Liver (tissue), 2 donors: ENCODE measurements around the gene MCF2L2.

Experiments
- TF ChIP-seq, protein P1 (sequence below): IDR thresholded peaks from 2 replicates; pipeline ENCODE4 v1.6.1; 2016; ENCODE audit warnings: antibody characterized with exemption
- TF ChIP-seq, protein P2 (sequence below): fragments of 150-350 bp; IDR thresholded peaks from 2 replicates; pipeline ENCODE4 v1.5.1; 2017; ENCODE audit warnings: improper control_type of control experiment, low read depth, low read length; ENCODE audit not compliant: missing input control
- donor health status: healthy.

DNA sequence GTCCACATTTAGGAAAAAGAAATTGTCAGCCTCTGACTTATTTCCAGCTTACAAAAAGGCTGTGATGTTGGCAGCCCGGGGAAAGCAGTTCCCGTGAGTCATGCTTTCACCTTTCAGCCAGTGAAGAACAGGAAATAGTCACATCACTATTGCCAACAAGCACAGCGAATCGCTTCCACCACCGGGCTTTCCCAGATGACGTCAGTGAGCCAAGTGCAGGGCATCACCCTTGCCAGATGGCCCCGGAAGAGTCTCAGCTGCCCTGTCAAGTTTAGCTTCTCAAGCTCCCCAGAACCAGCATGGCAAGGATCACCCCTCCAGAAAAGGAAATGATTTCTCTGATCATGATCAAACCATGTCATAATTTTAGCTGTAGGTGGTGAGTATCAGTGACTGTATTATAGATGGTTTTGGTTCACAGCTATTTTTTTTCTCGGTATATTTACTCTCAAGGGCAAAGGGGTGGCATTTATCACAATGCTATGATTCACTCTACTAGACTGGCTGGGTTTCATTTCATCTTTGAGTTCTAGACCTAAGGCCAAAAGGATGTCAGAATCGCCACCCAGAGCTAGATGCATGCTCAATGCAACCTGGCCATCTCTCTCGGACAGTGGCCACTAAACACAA is 142.5 kb downstream of the MCF2L2 start:
- TF ChIP-seq, protein P1, sequence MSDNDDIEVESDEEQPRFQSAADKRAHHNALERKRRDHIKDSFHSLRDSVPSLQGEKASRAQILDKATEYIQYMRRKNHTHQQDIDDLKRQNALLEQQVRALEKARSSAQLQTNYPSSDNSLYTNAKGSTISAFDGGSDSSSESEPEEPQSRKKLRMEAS, result peak; percentile 44
- TF ChIP-seq, protein P2, sequence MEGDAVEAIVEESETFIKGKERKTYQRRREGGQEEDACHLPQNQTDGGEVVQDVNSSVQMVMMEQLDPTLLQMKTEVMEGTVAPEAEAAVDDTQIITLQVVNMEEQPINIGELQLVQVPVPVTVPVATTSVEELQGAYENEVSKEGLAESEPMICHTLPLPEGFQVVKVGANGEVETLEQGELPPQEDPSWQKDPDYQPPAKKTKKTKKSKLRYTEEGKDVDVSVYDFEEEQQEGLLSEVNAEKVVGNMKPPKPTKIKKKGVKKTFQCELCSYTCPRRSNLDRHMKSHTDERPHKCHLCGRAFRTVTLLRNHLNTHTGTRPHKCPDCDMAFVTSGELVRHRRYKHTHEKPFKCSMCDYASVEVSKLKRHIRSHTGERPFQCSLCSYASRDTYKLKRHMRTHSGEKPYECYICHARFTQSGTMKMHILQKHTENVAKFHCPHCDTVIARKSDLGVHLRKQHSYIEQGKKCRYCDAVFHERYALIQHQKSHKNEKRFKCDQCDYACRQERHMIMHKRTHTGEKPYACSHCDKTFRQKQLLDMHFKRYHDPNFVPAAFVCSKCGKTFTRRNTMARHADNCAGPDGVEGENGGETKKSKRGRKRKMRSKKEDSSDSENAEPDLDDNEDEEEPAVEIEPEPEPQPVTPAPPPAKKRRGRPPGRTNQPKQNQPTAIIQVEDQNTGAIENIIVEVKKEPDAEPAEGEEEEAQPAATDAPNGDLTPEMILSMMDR, result no peak
